Peyer's patch (tissue), 4 donors: ENCODE results near the gene NOTCH4. TPM values are rescaled to one million over a fixed set of nuclear protein-coding genes. Genes with fewer than 3 reads are reported as not detected.
A peak's percentile ranks its signal among the peaks of the same experiment; 100 is the strongest.
"Not testable (repeated sequence)": the region's sequence is repeated elsewhere in the genome, so short reads cannot be mapped to it uniquely, and the experiment has no call there.

ENCODE experiments used
- DNase-seq, 3 donors: peaks; one replicate each; pipeline ENCODE4 v3.0.0-alpha.2; 2017 to 2019
- H3K27ac ChIP-seq, 4 donors: fragments of 200-600 bp; sonication (generic); one replicate each; pipeline ENCODE4 v1.5.1; 2016 to 2019
- H3K27me3 ChIP-seq, 2 donors: fragments of 200-600 bp; sonication (generic); one replicate each; pipeline ENCODE4 v1.5.1; 2019
- H3K36me3 ChIP-seq, 3 donors: fragments of 200-600 bp; sonication (generic); one replicate each; pipeline ENCODE4 v1.5.1; 2016 to 2019
- H3K4me1 ChIP-seq, 4 donors: fragments of 200-600 bp; sonication (generic); one replicate each; pipeline ENCODE4 v1.5.1; 2016 to 2019
- H3K4me3 ChIP-seq, 4 donors: fragments of 200-600 bp; sonication (generic); 1 replicate in 3 of 4; 2 replicates in 1 of 4; pipeline ENCODE4 v1.5.1; 2016 to 2019; ENCODE audit warnings: mild to moderate bottlenecking in 1 of 4
- H3K9me3 ChIP-seq, 4 donors: fragments of 200-600 bp; sonication (generic); one replicate each; pipeline ENCODE4 v1.5.1; 2016 to 2019; ENCODE audit warnings: mild to moderate bottlenecking in 1 of 4
- POLR2A ChIP-seq, 2 donors: fragments of 450-650 bp; IDR thresholded peaks; one replicate each; pipeline ENCODE4 v1.5.1; 2017; ENCODE audit warnings: antibody characterized with exemption in 2 of 2, mild to moderate bottlenecking in 2 of 2, moderate library complexity in 2 of 2
- total RNA-seq, 4 donors: library from RNA; depleted of rRNA; stranded (reverse); fragments of >200 nt; gene quantifications; one replicate each; pipeline ENCODE4 v1.1.0, GENCODE V29; 2016
- TF ChIP-seq, protein P1 (sequence below), 6 experiments: fragments of 450-650 bp in 4 of 6; fragments of 200-600 bp in 2 of 6; sonication (generic) in 1 of 6; IDR thresholded peaks; one replicate each; pipeline ENCODE4 v1.5.1; 2017 to 2019; ENCODE audit warnings: antibody characterized with exemption in 6 of 6, mild to moderate bottlenecking in 3 of 6, moderate library complexity in 1 of 6

NOTCH4 gene
- total RNA-seq, 4 donors from 2014 or later = 1.8 to 50.3 (median 8.9) TPM

DNA sequence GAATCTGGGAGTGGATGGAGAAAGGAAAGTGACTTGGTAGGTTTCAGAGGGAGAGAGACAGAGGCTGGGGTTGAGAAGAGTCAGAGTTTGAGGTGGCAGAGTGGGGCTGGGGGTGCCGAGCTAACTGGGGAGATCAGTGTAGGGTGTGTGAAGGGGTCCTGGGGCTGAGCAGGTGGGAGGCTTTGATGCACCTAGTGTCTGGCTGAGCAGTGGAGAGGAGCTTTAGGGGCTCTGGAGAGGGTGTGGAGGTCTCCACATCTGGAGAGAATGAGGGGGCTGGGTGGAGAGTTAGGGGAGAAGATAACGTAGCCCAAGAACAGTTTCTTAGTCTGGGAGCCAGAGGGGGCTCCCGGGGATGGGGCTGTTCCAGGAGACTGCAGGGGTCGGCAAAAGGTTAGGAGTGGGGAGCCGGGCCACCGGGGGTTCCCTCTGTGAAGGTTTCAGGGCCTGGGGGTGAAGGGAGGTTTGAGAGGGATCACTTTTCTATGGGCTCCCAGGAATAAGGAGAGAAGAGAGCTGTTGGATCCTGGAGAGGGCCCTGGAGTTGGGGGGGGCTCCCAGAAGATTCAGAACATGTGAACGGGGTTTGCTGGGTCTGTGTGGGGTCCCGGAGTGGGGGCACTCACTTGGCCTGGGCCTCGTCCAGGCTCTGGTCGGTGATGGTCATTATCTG, 34.7 kb downstream of the NOTCH4 start:
- Histone ChIP-seq H3K27ac (peak overlapping the region; percentile 90 to 98 (median 94)), H3K36me3 (peaks cover 0 to 23% (median 0%) of the 10 kb centered on the region in 3 donors), H3K27me3 (no peaks in the 10 kb centered on the region), H3K4me1 (peaks cover 0 to 55% (median 12%) of the 10 kb centered on the region in 4 donors), H3K9me3 (no peaks in the 10 kb centered on the region), H3K4me3 (peak overlapping the region; percentile 59 to 92 (median 76))
- no peak for TF ChIP-seq POLR2A (IDR thresholded peaks at IDR 0.05)
- TF ChIP-seq, protein P1, sequence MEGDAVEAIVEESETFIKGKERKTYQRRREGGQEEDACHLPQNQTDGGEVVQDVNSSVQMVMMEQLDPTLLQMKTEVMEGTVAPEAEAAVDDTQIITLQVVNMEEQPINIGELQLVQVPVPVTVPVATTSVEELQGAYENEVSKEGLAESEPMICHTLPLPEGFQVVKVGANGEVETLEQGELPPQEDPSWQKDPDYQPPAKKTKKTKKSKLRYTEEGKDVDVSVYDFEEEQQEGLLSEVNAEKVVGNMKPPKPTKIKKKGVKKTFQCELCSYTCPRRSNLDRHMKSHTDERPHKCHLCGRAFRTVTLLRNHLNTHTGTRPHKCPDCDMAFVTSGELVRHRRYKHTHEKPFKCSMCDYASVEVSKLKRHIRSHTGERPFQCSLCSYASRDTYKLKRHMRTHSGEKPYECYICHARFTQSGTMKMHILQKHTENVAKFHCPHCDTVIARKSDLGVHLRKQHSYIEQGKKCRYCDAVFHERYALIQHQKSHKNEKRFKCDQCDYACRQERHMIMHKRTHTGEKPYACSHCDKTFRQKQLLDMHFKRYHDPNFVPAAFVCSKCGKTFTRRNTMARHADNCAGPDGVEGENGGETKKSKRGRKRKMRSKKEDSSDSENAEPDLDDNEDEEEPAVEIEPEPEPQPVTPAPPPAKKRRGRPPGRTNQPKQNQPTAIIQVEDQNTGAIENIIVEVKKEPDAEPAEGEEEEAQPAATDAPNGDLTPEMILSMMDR (IDR thresholded peaks at IDR 0.05) = no peak
- no peak for DNase-seq

DNA sequence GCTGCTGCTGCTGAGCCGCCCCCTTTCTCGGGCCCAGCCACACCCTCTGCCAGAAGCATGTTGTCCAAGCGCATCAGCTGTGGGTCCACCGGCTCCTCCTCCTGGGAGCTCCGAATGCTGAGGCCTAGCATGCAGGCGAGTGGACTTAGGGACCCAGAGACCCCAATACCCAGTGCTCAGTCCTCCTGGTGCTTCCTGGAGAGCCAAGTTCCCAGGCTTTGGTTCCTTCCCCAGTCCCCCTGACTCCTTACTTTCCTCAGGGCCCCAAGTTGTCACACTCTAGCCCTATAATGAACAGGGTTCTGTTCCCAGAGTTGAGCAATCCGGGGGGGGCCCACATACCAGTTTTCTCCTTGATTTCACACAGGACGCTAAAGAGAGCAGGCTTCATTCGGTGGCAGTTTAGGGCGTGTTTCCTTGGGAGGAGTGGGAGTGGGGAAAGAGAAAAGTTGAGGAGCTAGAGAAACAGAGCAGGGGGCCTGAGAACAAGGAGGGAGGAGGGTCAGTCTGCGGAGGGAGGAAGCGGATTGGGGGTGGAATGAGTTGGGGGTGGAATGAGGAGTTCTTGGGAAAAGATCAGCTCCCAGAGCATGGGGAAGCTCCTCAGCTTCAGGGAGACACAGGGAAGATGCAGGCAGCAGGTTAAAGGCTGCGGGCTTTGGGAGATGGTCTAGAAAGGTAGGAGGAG, 35.3 kb downstream of the NOTCH4 start:
- Histone ChIP-seq H3K36me3 (peaks cover 0 to 26% (median 0%) of the 10 kb centered on the region in 3 donors), H3K4me3 (peak overlapping the region; percentile 59 to 92 (median 76)), H3K27ac (peak overlapping the region; percentile 90 to 98 (median 94)), H3K4me1 (peaks cover 0 to 55% (median 12%) of the 10 kb centered on the region in 4 donors), H3K27me3 (no peaks in the 10 kb centered on the region), H3K9me3 (no peaks in the 10 kb centered on the region)
- no peak for DNase-seq
- TF ChIP-seq, protein P1 (IDR thresholded peaks at IDR 0.05) = no peak
- TF ChIP-seq POLR2A (IDR thresholded peaks at IDR 0.05) = no peak

DNA sequence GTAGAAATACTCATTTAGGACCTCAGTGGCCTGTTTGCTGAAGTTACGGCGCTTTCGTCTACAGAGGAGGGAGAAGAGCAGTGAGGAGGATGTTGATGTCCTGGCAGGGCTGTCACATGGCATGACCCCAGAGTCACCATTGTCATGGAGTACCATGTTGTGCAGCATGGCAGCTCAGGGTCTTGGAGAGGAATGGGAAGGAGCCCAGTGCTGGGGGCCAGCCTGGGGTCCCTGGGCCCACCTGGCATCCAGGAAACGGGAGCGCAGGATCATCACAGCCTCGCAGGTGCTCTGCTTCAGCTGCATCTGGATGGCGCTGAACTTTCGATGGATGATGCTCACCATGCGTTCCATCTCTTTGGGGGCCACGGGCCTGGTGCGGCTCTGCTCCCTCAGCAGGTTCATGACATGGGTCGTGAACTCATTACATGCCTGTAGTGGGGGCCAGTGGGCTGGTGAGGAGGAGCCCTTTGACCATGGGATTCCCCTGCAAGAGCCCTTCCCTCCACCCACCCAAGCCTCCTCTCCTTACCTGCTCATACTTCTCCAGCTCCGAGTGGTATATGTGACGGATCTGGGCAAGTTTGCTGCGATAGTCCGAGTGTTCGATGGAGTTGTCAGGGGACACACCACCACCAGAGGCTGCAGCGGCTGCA, 36.0 kb downstream of the NOTCH4 start:
- not testable (repeated sequence) for H3K9me3 ChIP-seq, H3K27me3 ChIP-seq
- peak in 1 of 3 donors; percentile 37 for DNase-seq
- Histone ChIP-seq H3K4me1 (peaks cover 0 to 55% (median 6%) of the 10 kb centered on the region in 4 donors), H3K36me3 (peaks cover 0 to 33% (median 0%) of the 10 kb centered on the region in 3 donors), H3K4me3 (peak overlapping the region in 2 of 4 donors; percentile 59 to 92), H3K27ac (peak overlapping the region in 3 of 4 donors; percentile 92 to 98 (median 97))

DNA sequence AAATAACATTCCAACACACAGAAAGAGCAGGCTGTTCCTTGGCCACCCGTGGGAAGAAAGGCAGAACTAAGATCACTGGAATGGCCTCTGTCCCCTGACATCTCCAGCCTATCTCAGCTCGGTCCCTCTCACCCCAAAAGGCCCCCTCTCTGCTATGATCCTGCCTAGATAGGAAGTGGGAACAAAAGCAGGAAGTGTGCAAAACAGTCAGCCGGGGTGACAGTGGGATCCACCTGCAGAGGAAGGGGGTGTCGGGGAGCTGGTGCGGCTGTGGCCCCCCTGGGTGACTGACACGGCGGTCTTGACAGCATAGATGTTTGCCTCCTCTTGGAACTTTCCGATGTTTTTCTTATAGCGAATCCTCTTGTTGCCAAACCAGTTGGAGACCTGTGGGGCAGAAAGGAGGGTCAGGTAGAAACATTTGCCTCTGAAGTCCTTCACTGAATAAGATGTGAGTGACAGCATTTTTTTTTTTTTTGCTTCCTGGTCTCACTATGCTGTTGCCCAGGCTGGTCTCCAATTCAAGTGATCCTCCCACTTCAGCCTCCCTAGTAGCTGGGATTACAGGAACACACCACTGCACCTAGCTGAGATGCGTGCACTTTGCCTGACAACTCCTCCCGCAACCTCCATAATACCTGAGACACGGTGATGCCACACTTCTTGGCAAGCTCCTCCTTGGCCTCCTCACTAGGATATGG, 36.7 kb downstream of the NOTCH4 start:
- H3K4me1 ChIP-seq = peaks cover 0 to 50% (median 6%) of the 10 kb centered on the region in 4 donors
- no peak for TF ChIP-seq POLR2A (IDR thresholded peaks at IDR 0.05)
- TF ChIP-seq, protein P1 (IDR thresholded peaks at IDR 0.05) = no peak
- DNase-seq = peak in 1 of 3 donors; percentile 25
- peak overlapping the region; percentile 55 to 98 (median 86) for H3K27ac ChIP-seq
- no peaks in the 10 kb centered on the region for H3K27me3 ChIP-seq
- no peak overlapping the region for H3K4me3 ChIP-seq
- H3K9me3 ChIP-seq = no peaks in the 10 kb centered on the region
- peaks cover 0 to 40% (median 0%) of the 10 kb centered on the region in 3 donors for H3K36me3 ChIP-seq

DNA sequence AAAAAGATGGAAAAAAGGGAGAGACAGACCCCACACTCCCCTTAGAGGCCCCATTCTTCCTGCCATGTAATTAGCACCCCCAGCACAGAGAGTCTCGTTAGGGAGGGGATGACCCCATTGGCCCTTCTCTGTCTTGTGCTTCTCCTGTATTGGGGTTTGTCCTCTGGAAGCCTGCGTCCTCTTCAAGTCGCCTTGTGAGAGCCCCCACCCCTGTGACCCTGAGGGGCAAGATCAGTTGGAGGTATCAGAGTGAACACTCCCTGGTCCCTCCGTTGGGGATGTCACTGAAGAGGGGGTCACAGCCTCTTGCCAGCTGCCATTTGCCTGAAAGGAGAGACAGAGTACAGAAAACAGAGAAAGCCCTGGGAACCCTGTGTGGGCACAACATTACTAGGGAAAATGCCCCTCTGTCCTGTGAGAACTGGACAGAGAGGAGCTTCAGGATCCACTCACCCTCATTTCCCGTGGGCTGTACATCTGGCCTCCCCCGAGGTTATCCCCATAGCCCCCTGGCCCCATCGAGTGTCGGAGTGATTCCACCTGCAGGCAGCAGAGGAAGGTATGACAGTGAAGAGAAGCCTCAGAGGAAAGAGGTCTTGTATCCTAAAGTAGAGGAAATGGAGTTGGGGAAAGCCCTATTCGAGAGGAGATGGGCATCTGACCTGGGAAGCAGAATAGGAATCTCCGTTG, 37.6 kb downstream of the NOTCH4 start:
- peak in 1 of 3 donors; percentile 20 for DNase-seq

DNA sequence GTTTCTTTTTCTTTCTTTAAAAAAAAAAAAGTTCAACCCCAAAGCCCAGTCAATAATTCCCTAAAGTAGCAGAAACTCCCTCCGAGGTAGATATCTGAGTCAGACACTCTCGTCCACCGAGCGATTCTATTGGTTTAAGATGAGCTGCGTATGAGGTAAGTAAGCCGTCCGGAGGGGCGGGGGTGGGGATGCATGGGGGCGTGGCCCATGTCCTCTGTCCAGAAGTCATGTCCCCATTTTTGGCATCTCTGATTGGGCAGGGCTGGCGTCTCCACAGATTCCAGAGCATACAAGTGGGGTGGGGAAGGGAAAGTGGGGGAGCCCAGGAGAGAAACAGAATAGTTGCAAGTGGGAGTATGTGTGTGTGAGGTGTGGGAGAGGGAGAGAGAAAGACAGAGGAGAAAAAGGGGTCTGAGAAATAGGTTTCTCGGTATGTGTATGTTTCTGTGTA, 38.2 kb downstream of the NOTCH4 start:
- H3K4me3 ChIP-seq, H3K9me3 ChIP-seq, H3K27me3 ChIP-seq: not testable (repeated sequence)
- Histone ChIP-seq H3K27ac (peak overlapping the region; percentile 55 to 98 (median 66)), H3K4me1 (peaks cover 0 to 46% (median 4%) of the 10 kb centered on the region in 4 donors), H3K36me3 (peaks cover 0 to 54% (median 0%) of the 10 kb centered on the region in 3 donors)
- DNase-seq = peak; percentile 70 to 88 (median 75)

More for the DNA sequence above, 37.6 kb downstream of the NOTCH4 start:
- Histone ChIP-seq H3K4me1 (peaks cover 0 to 47% (median 5%) of the 10 kb centered on the region in 4 donors), H3K27ac (peak overlapping the region; percentile 55 to 98 (median 66)), H3K36me3 (peaks cover 0 to 49% (median 0%) of the 10 kb centered on the region in 3 donors)
- not testable (repeated sequence) for H3K9me3 ChIP-seq, H3K4me3 ChIP-seq, H3K27me3 ChIP-seq
